ENCODE results near the gene CFAP68. TPM values are rescaled to one million over a fixed set of nuclear protein-coding genes. Genes with fewer than 3 reads are reported as not detected.

CFAP68 gene
- total RNA-seq, 1 experiment from 2014 or later: 23.4 TPM

DNA sequence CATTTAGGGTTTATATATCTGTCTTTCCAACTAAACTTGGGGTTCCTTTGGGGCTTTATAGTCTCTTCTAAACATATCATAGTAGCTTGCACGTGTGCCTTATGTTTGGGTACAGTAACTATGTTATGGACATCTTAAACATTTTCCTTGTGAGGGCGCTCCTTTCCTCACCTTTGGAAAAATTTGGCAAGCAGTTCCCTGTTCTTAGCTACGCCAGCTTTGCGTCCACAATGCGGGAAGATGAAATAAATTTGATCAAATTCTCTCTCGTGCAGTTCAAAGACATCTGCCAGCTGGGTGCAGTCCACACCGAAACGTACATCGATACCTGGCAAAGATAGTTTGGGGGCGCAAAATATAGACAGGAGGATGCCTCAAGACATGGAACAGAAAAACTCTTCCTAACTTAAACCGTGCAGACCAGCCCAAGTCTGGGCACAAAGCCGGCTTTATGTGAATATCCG is 924 bp upstream of the CFAP68 start:
- H4K91ac ChIP-seq (ENCODE audit: insufficient read length, low read depth, low read length): no peak overlapping the region

More for the DNA sequence above, 924 bp upstream of the CFAP68 start:
- Mint-ChIP-seq H3K27me3 (ENCODE audit: low read depth) (no peaks in the 10 kb centered on the region), H3K4me1 (peaks cover 5 to 10% of the 10 kb centered on the region in 2 experiments), H3K4me3 (peak overlapping the region; percentile 91 to 92), H3K9me3 (no peaks in the 10 kb centered on the region), H3K36me3 (ENCODE audit: insufficient read depth in 1 of 3, low read depth in 3 of 3) (no peaks in the 10 kb centered on the region), H3K27ac (peak overlapping the region; percentile 91 to 99 (median 94))
- Histone ChIP-seq H3K23me2 (ENCODE audit: insufficient read length, low read depth, low read length, poor library complexity, severe bottlenecking) (peaks cover 9% of the 10 kb centered on the region), H4K8ac (replicated peaks; ENCODE audit: insufficient read length, low read depth, low read length) (no peak overlapping the region), H3K27ac (ENCODE audit: insufficient read length, low read depth, low read length) (peak overlapping the region; percentile 20), H3K56ac (ENCODE audit: insufficient read length, low read depth, low read length) (no peak overlapping the region), H2AFZ (ENCODE audit: low read length) (peak overlapping the region; percentile 98), H3K4me2 (ENCODE audit: insufficient read depth, insufficient read length, low read length) (peak overlapping the region; percentile 86), H3K18ac (ENCODE audit: insufficient read length, low read depth, low read length) (peak overlapping the region; percentile 18), H4K5ac (ENCODE audit: insufficient read length, low read depth, low read length) (no peak overlapping the region), H2BK20ac (ENCODE audit: low read depth, low read length, poor library complexity, severe bottlenecking) (no peak overlapping the region), H3K9me3 (ENCODE audit: control insufficient read depth, low read depth, low read length) (no peaks in the 10 kb centered on the region), H2BK15ac (ENCODE audit: low read depth, low read length) (no peak overlapping the region), H3K23ac (ENCODE audit: insufficient read length, low read depth, low read length) (no peak overlapping the region), H2BK5ac (ENCODE audit: insufficient read length, low read length) (no peak overlapping the region), H4K20me1 (ENCODE audit: control insufficient read depth, insufficient read depth, insufficient read length) (no peaks in the 10 kb centered on the region), H3K4ac (ENCODE audit: low read depth, low read length) (no peak overlapping the region), H3K79me2 (ENCODE audit: insufficient read depth, low read length) (no peaks in the 10 kb centered on the region), H3K27me3 (ENCODE audit: insufficient read depth, low read length) (no peaks in the 10 kb centered on the region), H2BK120ac (ENCODE audit: low read depth, low read length, poor library complexity, severe bottlenecking) (no peak overlapping the region), H2AK5ac (ENCODE audit: insufficient read length, low read length) (no peak overlapping the region), H2BK12ac (ENCODE audit: insufficient read length, low read depth, low read length) (no peak overlapping the region), H3K79me1 (ENCODE audit: insufficient read depth, low read depth, low read length, poor library complexity, severe bottlenecking) (no peaks in the 10 kb centered on the region), H3K14ac (ENCODE audit: insufficient read depth, low read length) (peak overlapping the region; percentile 76; the same call in 1 of the 2 replicates), H3T11ph (ENCODE audit: low read length) (no peak overlapping the region), H3K9ac (ENCODE audit: extremely low read depth, insufficient read length, low read length) (peak overlapping the region; percentile 62), H3K4me1 (ENCODE audit: insufficient read depth, low read length) (no peaks in the 10 kb centered on the region; the same call in 1 of the 2 replicates)
- DNase-seq: no peak
- WGBS (ENCODE audit: extremely low coverage, insufficient read length, low lambda C conversion rate): no CpG with 5 or more reads among the region's 13 CpGs
- TF ChIP-seq, protein P1, sequence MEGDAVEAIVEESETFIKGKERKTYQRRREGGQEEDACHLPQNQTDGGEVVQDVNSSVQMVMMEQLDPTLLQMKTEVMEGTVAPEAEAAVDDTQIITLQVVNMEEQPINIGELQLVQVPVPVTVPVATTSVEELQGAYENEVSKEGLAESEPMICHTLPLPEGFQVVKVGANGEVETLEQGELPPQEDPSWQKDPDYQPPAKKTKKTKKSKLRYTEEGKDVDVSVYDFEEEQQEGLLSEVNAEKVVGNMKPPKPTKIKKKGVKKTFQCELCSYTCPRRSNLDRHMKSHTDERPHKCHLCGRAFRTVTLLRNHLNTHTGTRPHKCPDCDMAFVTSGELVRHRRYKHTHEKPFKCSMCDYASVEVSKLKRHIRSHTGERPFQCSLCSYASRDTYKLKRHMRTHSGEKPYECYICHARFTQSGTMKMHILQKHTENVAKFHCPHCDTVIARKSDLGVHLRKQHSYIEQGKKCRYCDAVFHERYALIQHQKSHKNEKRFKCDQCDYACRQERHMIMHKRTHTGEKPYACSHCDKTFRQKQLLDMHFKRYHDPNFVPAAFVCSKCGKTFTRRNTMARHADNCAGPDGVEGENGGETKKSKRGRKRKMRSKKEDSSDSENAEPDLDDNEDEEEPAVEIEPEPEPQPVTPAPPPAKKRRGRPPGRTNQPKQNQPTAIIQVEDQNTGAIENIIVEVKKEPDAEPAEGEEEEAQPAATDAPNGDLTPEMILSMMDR (conservative IDR thresholded peaks at IDR 0.05): no peak

All from H9 (cell line).